ENCODE data around the gene SDF2. TPM values are rescaled to one million over a fixed set of nuclear protein-coding genes. Genes with fewer than 3 reads are reported as not detected.

SDF2 gene
- total and polyA plus RNA-seq, 4 experiments from 2014 or later = 41.5 to 92.0 (median 52.2) TPM

DNA sequence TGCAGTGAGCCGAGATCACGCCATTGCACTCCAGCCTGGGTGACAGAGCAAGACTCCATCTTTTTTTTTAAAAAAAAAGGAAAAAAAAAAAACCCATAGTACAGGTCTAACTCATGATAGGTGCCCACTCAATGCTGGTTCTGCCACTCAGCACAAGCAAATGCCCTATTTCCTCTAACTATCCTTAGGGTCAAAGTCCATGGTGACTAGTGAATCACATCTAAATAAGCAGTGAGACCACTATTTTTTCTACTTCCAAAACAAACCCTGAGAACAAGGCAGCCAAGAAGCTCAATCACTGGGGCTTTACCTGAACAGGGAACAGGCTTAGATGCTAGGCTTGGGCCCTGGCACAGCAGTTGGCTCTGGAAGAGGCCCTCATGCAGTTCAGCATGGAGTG, 20.1 kb downstream of the SDF2 start:
- DNase-seq = no peak
- Mint-ChIP-seq H3K9me3 (no peaks in the 10 kb centered on the region), H3K4me3 (no peak overlapping the region), H3K27me3 (no peaks in the 10 kb centered on the region), H3K4me1 (peaks cover 34 to 44% (median 38%) of the 10 kb centered on the region in 4 donors), H3K27ac (peak overlapping the region in 1 of 7 donors; percentile 27), H3K36me3 (peaks cover 54 to 67% of the 10 kb centered on the region in 2 donors)
- peaks cover 62% of the 10 kb centered on the region for H3K36me3 ChIP-seq (ENCODE audit: insufficient read depth, low read length)
- CTCF ChIA-PET (ENCODE audit: partially characterized antibody) = interaction anchor here (6.0 kb wide), 1 partner anchor 20 kb away, joined by 51 read pairs; the partner anchor contains the start of genes SDF2 and SUPT6H
- H3K9me3 ChIP-seq (ENCODE audit: control insufficient read depth in 1 of 2, low read length in 2 of 2) = no peaks in the 10 kb centered on the region
- no peak overlapping the region for H3K27ac ChIP-seq (ENCODE audit: low read depth, low read length)
- no peak overlapping the region for H3K4me3 ChIP-seq (ENCODE audit: low read length in 2 of 2)
- POLR2A ChIA-PET (ENCODE audit: partially characterized antibody) = interaction anchor here (0.8 to 1.4 kb wide), 2 partner anchors 70 to 86 kb away, joined by 3 to 4 read pairs; partner anchors contain the start of gene PIGS
- H3K27me3 ChIP-seq (ENCODE audit: insufficient read depth, low read length) = no peaks in the 10 kb centered on the region
- peaks cover 35% of the 10 kb centered on the region for H3K4me1 ChIP-seq (ENCODE audit: insufficient read depth, low read length)
- intact Hi-C loops (cut with micrococcal nuclease) = no loop called here

DNA sequence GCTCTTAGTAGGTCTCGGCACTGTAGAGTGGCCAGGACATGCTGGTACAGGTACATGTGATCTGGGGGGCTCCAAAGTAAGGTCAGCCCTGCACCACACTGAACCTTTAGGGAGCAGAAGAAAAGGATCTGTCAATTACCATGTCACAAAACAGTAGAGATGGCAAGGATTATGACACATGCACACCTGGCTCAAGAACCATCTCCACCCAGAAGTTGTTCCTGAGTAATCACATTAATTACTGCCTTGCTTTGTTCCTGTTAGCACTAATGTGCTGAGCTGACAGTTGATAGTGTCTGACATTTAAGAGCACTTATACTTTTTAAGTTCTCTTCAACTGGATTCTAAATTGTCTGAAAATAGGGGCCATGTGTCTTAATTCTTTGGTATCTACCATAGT, 26.2 kb downstream of the SDF2 start:
- H3K27ac ChIP-seq (ENCODE audit: low read depth, low read length) = no peak overlapping the region
- H3K36me3 ChIP-seq (ENCODE audit: insufficient read depth, low read length) = peaks cover 95% of the 10 kb centered on the region
- H3K4me1 ChIP-seq (ENCODE audit: insufficient read depth, low read length) = no peaks in the 10 kb centered on the region
- no peaks in the 10 kb centered on the region for H3K9me3 ChIP-seq (ENCODE audit: control insufficient read depth in 1 of 2, low read length in 2 of 2)
- H3K4me3 Mint-ChIP-seq = no peak overlapping the region
- POLR2A ChIA-PET (ENCODE audit: partially characterized antibody) = interaction anchor here (2.1 kb wide), 1 partner anchor 9 kb away, joined by 7 read pairs; the partner anchor contains the start of gene BLTP2
- H3K9me3 Mint-ChIP-seq = no peaks in the 10 kb centered on the region
- CTCF ChIA-PET (ENCODE audit: partially characterized antibody) = interaction anchor here (1.6 kb wide), 1 partner anchor 17 kb away, joined by 5 read pairs; no protein-coding TSS in a partner anchor
- no peak overlapping the region for H3K4me3 ChIP-seq (ENCODE audit: low read length in 2 of 2)
- peaks cover 21 to 33% (median 25%) of the 10 kb centered on the region in 4 donors for H3K4me1 Mint-ChIP-seq
- intact Hi-C loops (cut with micrococcal nuclease) = no loop called here
- H3K27me3 Mint-ChIP-seq = no peaks in the 10 kb centered on the region
- H3K27me3 ChIP-seq (ENCODE audit: insufficient read depth, low read length) = no peaks in the 10 kb centered on the region
- H3K27ac Mint-ChIP-seq = no peak overlapping the region
- H3K36me3 Mint-ChIP-seq = peaks cover 90 to 93% of the 10 kb centered on the region in 2 donors
- no peak for DNase-seq

DNA sequence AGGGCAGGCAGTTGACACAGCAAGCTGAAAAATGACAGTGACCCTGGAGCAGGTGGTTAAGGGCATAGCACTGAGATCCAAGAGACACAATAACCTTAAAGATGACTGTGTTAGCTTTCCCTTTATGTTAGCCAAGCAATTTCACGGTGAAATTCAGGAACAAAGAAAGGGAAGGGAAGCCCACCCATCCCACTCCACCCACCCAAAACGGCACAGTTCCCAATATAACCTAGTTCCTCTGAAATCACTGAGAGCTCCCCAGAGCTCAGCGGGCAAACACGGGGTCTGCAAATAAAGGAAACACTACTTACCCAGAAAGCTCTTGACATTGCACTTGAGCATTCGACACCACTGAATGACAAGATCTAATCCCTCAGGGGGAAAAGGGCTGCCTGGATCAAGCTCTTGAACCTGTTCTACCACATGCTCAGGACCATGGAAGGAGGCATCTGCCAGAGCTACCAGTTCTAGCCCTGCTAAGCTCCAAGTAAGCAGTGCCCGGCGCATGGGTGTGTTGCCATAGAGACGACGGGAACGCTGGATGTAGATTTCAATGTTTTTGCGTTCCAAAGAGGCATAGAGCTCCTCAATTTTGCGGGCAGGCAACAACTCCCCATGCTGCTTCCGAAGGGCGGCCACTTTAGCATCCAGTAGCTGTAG, 27.4 kb downstream of the SDF2 start:
- CTCF ChIA-PET (ENCODE audit: partially characterized antibody) = interaction anchor here (1.0 to 1.6 kb wide), 3 partner anchors 13 to 22 kb away, joined by 4 to 5 read pairs (median 5); no protein-coding TSS in a partner anchor
- intact Hi-C loops (cut with micrococcal nuclease) = no loop called here
- Histone ChIP-seq H3K4me3 (ENCODE audit: low read length in 2 of 2) (no peak overlapping the region), H3K27me3 (ENCODE audit: insufficient read depth, low read length) (no peaks in the 10 kb centered on the region), H3K4me1 (ENCODE audit: insufficient read depth, low read length) (no peaks in the 10 kb centered on the region), H3K9me3 (ENCODE audit: control insufficient read depth in 1 of 2, low read length in 2 of 2) (no peaks in the 10 kb centered on the region), H3K36me3 (ENCODE audit: insufficient read depth, low read length) (peaks cover 87% of the 10 kb centered on the region), H3K27ac (ENCODE audit: low read depth, low read length) (no peak overlapping the region)
- H3K27ac Mint-ChIP-seq = no peak overlapping the region
- H3K4me1 Mint-ChIP-seq = peaks cover 17 to 32% (median 23%) of the 10 kb centered on the region in 4 donors
- no peaks in the 10 kb centered on the region for H3K9me3 Mint-ChIP-seq
- H3K27me3 Mint-ChIP-seq = no peaks in the 10 kb centered on the region
- H3K36me3 Mint-ChIP-seq = peaks cover 82 to 85% of the 10 kb centered on the region in 2 donors
- POLR2A ChIA-PET (ENCODE audit: partially characterized antibody) = interaction anchor here (1.2 to 2.1 kb wide), 2 partner anchors 10 to 27 kb away, joined by 3 to 7 read pairs; partner anchors contain the start of genes BLTP2, SDF2 and SUPT6H
- DNase-seq = no peak
- no peak overlapping the region for H3K4me3 Mint-ChIP-seq

DNA sequence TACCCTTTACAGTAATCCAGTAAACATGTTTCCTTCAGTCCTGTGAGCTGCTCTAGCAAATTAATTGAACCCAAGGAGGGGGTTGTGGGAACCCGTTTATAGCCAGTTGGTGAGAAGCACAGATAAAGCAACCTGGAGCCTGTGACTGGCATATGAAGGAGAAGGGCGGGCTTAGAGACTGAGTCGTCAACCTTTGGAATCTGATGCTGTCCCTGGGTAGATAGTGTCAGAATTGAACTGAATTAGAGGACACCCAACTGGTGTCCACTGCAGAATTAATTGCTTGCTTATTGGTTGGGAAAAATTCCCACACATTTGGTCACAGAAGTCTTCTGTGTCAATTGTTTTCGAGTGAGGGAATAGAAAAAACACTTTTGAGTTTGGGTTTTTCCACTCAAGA, 34.9 kb downstream of the SDF2 start:
- H3K4me3 ChIP-seq (ENCODE audit: low read length in 2 of 2) = no peak overlapping the region
- no peak overlapping the region for H3K27ac Mint-ChIP-seq
- intact Hi-C loops (cut with micrococcal nuclease) = no loop called here
- no peaks in the 10 kb centered on the region for H3K27me3 Mint-ChIP-seq
- peaks cover 46 to 69% of the 10 kb centered on the region in 2 donors for H3K36me3 Mint-ChIP-seq
- no peak overlapping the region for H3K27ac ChIP-seq (ENCODE audit: low read depth, low read length)
- peaks cover 55% of the 10 kb centered on the region for H3K36me3 ChIP-seq (ENCODE audit: insufficient read depth, low read length)
- H3K4me1 Mint-ChIP-seq = peaks cover 0 to 5% (median 3%) of the 10 kb centered on the region in 4 donors
- no peaks in the 10 kb centered on the region for H3K9me3 Mint-ChIP-seq
- ChIA-PET POLR2A (ENCODE audit: partially characterized antibody) (interaction anchor here (0.6 to 1.2 kb wide), 2 partner anchors 18 to 20 kb away, joined by 3 read pairs; partner anchors contain the start of gene BLTP2), CTCF (ENCODE audit: partially characterized antibody) (no interaction called here)
- DNase-seq = no peak
- no peak overlapping the region for H3K4me3 Mint-ChIP-seq
- no peaks in the 10 kb centered on the region for H3K27me3 ChIP-seq (ENCODE audit: insufficient read depth, low read length)
- H3K4me1 ChIP-seq (ENCODE audit: insufficient read depth, low read length) = no peaks in the 10 kb centered on the region
- no peaks in the 10 kb centered on the region for H3K9me3 ChIP-seq (ENCODE audit: control insufficient read depth in 1 of 2, low read length in 2 of 2)

DNA sequence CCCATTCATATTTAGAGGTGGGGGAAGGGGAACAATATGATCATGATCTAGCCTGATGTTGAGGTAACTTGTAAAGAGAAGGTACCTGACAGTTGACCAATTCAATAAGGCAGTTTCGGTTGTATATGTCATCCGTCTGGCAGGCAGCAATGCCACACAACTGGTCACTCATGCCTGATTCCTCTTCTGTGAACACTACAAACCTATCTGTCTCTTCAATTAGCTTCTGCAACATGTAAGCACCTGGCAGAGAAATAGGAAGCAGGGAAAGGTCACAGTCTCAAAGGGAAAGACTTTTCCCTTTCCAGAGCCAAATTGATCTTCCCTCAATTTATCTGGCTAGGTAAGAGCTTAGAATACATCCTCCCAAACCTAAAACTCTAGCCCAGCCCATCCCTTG, 37.6 kb downstream of the SDF2 start:
- no peaks in the 10 kb centered on the region for H3K27me3 Mint-ChIP-seq
- no peaks in the 10 kb centered on the region for H3K9me3 Mint-ChIP-seq
- intact Hi-C loops (cut with micrococcal nuclease) = no loop called here
- CTCF ChIA-PET (ENCODE audit: partially characterized antibody) = interaction anchor here (0.7 to 1.0 kb wide), 2 partner anchors 12 to 13 kb away, joined by 3 read pairs; no protein-coding TSS in a partner anchor
- no peak overlapping the region for H3K4me3 ChIP-seq (ENCODE audit: low read length in 2 of 2)
- H3K27ac Mint-ChIP-seq = no peak overlapping the region
- H3K4me1 Mint-ChIP-seq = peaks cover 0 to 5% (median 3%) of the 10 kb centered on the region in 4 donors
- DNase-seq = no peak
- H3K27me3 ChIP-seq (ENCODE audit: insufficient read depth, low read length) = no peaks in the 10 kb centered on the region
- H3K4me1 ChIP-seq (ENCODE audit: insufficient read depth, low read length) = no peaks in the 10 kb centered on the region
- no peak overlapping the region for H3K4me3 Mint-ChIP-seq
- H3K9me3 ChIP-seq (ENCODE audit: control insufficient read depth in 1 of 2, low read length in 2 of 2) = no peaks in the 10 kb centered on the region
- POLR2A ChIA-PET (ENCODE audit: partially characterized antibody) = no interaction called here
- peaks cover 67% of the 10 kb centered on the region for H3K36me3 ChIP-seq (ENCODE audit: insufficient read depth, low read length)
- peaks cover 60 to 82% of the 10 kb centered on the region in 2 donors for H3K36me3 Mint-ChIP-seq
- H3K27ac ChIP-seq (ENCODE audit: low read depth, low read length) = no peak overlapping the region

DNA sequence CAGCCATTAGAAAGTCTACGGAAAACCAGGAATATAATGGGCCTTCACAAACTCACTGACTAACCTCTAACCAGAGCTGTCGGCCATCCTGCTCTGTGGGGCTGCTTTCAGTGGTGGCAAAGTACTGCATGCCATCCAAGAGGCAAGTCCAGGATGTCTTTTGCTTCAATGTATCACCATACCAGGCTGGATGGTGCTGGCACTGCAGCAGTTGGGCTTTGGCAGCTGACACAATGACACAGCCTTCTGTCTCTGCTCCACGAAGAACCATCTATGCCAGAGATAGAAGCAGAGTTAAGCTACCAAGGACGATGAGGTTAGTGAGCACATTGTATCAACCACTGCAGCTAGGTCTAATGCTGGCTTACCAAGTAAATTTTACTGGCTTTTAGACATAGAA, 38.0 kb downstream of the SDF2 start:
- Mint-ChIP-seq H3K4me3 (no peak overlapping the region), H3K9me3 (no peaks in the 10 kb centered on the region), H3K36me3 (peaks cover 63 to 86% of the 10 kb centered on the region in 2 donors), H3K27me3 (no peaks in the 10 kb centered on the region), H3K4me1 (peaks cover 0 to 5% (median 3%) of the 10 kb centered on the region in 4 donors), H3K27ac (no peak overlapping the region)
- H3K9me3 ChIP-seq (ENCODE audit: control insufficient read depth in 1 of 2, low read length in 2 of 2) = no peaks in the 10 kb centered on the region
- no peaks in the 10 kb centered on the region for H3K27me3 ChIP-seq (ENCODE audit: insufficient read depth, low read length)
- H3K27ac ChIP-seq (ENCODE audit: low read depth, low read length) = no peak overlapping the region
- peaks cover 71% of the 10 kb centered on the region for H3K36me3 ChIP-seq (ENCODE audit: insufficient read depth, low read length)
- no peak for DNase-seq
- CTCF ChIA-PET (ENCODE audit: partially characterized antibody) = interaction anchor here (0.7 to 2.3 kb wide), 5 partner anchors 9 to 23 kb away, joined by 3 to 8 read pairs (median 5); no protein-coding TSS in a partner anchor
- H3K4me1 ChIP-seq (ENCODE audit: insufficient read depth, low read length) = no peaks in the 10 kb centered on the region
- intact Hi-C loops (cut with micrococcal nuclease) = no loop called here
- POLR2A ChIA-PET (ENCODE audit: partially characterized antibody) = interaction anchor here (0.6 to 1.1 kb wide), 2 partner anchors 23 to 52 kb away, joined by 3 read pairs; partner anchors contain the start of gene PIGS
- H3K4me3 ChIP-seq (ENCODE audit: low read length in 2 of 2) = no peak overlapping the region

DNA sequence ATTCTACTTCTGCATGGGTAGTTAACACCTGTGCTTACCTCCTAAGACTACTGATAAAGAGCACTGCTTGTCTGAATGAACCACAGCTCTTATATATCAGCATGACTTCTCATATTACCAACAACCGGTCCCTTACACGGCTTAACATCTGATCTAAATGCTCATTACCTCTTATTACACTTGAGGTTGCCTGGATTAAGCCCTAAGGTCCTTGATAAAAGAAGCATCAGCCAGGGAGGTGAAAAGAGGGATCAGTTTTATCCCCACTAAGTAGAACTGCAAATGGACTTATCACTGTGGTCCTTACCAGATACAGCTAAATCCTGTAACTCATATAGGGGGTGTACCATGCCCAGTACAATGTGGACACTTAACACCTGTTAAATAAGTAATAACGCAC, 39.5 kb downstream of the SDF2 start:
- Histone ChIP-seq H3K27me3 (ENCODE audit: insufficient read depth, low read length) (no peaks in the 10 kb centered on the region), H3K27ac (ENCODE audit: low read depth, low read length) (no peak overlapping the region), H3K4me3 (ENCODE audit: low read length in 2 of 2) (no peak overlapping the region), H3K36me3 (ENCODE audit: insufficient read depth, low read length) (peaks cover 79% of the 10 kb centered on the region), H3K4me1 (ENCODE audit: insufficient read depth, low read length) (no peaks in the 10 kb centered on the region), H3K9me3 (ENCODE audit: control insufficient read depth in 1 of 2, low read length in 2 of 2) (no peaks in the 10 kb centered on the region)
- CTCF ChIA-PET (ENCODE audit: partially characterized antibody) = interaction anchor here (1.0 to 2.3 kb wide), 5 partner anchors 9 to 105 kb away, joined by 3 to 8 read pairs (median 5); no protein-coding TSS in a partner anchor
- Mint-ChIP-seq H3K4me3 (no peak overlapping the region), H3K4me1 (peaks cover 0 to 4% (median 2%) of the 10 kb centered on the region in 4 donors), H3K9me3 (no peaks in the 10 kb centered on the region), H3K27ac (no peak overlapping the region), H3K36me3 (peaks cover 64 to 87% of the 10 kb centered on the region in 2 donors), H3K27me3 (no peaks in the 10 kb centered on the region)
- POLR2A ChIA-PET (ENCODE audit: partially characterized antibody) = no interaction called here
- intact Hi-C loops (cut with micrococcal nuclease) = no loop called here
- no peak for DNase-seq
